KOPT-K1 (cell line): ENCODE data around the gene ART5.
"Not testable (repeated sequence)": the region's sequence is repeated elsewhere in the genome, so short reads cannot be mapped to it uniquely, and the experiment has no call there.

Experiments used
- H3K27ac ChIP-seq: fragments of 200-600 bp; sonication (generic); 2 replicates; pipeline ENCODE4 v1.5.1; 2016; ENCODE audit warnings: antibody characterized with exemption, mild to moderate bottlenecking, low read depth, low read length; ENCODE audit not compliant: poor library complexity, severe bottlenecking
- H3K36me3 ChIP-seq: fragments of 200-600 bp; sonication (generic); 2 replicates; pipeline ENCODE4 v1.5.1; 2017; ENCODE audit warnings: antibody characterized with exemption, mild to moderate bottlenecking, low read length, moderate library complexity; ENCODE audit not compliant: insufficient read depth
- H3K9me3 ChIP-seq: fragments of 200-600 bp; sonication (generic); 2 replicates; pipeline ENCODE4 v1.5.1; 2017; ENCODE audit warnings: antibody characterized with exemption, low read length, mild to moderate bottlenecking; ENCODE audit not compliant: insufficient read depth, poor library complexity, severe bottlenecking

Gene ART5

DNA sequence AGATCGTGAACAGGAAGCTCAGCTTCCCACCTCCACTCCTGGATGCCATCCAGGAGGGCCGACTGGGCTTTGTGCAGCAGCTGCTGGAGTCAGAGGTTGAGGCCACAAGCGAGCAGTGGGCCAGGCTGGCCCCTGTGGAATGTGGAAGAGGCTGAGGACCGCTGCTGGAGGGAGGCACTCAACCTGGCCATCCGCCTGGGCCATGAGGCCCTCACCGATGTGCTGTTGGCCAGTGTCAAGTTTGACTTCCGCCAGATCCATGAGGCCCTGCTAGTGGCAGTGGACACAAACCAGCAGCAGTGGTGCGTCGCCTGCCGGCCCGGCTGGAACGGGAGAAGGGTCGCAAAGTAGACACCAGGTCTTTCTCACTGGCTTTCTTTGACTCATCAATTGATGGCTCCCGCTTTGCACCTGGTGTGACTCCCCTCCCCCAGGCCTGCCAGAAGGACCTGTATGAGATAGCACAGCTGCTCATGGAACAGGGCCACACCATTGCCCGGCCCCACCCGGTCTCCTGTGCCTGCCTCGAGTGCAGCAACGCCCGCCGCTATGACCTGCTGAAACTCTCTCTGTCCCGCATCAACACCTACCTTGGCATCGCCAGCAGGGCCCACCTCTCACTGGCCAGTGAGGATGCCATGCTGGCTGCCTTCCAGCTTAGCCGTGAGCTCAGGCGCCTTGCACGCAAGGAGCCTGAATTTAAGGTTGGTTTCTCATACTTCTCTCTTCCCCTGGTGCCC is 24.9 kb downstream of the ART5 start:
- H3K36me3 ChIP-seq: no peaks in the 10 kb centered on the region
- peaks cover 4% of the 10 kb centered on the region for H3K9me3 ChIP-seq
- H3K27ac ChIP-seq: no peak overlapping the region

DNA sequence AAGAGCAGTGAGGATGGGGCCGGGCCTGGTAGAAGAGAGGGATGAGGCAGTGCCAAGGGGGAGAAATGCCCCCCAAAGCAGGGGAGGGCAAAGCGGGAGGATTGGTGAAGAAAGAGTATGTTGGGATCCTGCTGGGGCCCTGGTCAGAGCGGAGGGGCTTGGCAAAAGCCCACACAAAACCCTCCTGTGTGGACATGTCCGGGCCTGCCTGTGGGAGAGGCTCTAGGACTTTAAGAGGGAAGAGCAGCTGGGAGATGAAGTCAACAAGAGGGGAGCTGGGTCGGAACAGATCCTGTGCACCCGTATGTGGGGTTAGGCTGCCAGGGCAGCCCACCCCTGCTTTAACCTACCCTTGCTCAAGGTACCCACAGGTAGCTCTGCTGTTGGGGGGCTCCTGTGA is 25.8 kb downstream of the ART5 start:
- Histone ChIP-seq H3K27ac (no peak overlapping the region), H3K36me3 (no peaks in the 10 kb centered on the region), H3K9me3 (peaks cover 4% of the 10 kb centered on the region)

DNA sequence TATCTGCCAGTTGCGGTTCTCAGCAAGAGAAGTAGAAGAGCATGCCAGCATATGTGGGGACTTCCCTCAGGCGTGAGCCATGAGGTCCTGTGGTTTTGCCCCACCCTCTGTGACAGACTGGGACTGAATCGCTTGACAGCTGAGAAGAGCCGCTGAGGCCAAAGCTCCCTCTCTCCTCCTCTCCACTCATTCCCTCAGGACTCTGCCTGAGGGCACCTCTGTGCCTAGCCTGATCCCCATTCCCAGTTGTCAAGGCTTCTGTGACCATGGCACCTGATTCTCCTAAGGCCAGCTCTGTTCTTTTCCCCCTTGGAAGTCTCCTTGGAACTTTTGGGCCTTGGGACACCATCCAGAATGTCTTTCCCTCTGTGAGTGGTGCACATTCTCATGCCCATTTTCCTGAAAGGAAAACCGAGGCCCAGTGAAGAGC is 27.0 kb downstream of the ART5 start:
- no peak overlapping the region for H3K27ac ChIP-seq
- no peaks in the 10 kb centered on the region for H3K36me3 ChIP-seq
- peaks cover 4% of the 10 kb centered on the region for H3K9me3 ChIP-seq

DNA sequence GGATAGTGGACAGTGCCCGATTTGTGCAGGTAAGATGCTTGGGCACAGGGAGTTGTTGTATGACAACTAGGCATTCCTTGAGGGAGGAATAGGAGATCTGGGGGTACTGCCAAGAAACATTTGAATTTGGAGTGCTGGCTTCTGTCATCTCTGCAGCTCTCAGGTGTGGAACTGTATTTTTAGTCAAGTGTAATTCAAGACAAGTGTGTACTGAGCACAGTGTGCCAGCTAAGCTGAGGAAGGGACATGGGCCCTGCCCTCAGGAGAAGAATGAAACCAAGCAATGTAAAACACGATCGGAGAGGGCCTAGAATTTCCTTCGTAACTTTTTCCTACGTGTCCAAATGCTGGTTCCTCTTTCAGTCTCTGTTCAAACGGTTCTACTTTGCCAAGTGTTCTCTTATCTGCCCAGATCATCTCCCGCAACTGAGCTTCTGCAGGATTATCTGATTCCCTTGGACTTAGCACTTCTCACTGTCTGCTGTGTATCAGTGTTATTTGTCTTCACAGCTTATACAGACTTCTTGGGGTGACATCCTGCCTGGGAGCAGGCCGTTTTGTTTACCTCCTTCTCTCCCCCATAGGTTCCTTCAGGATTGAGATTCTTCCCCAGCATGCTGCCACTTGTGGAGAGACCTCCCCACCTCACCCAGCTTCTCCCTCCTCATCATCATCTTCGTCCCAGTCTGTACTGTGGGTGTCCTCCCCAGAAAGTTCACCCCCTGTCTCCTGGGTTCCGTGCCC is 27.6 kb downstream of the ART5 start:
- Histone ChIP-seq H3K9me3 (peaks cover 4% of the 10 kb centered on the region), H3K36me3 (no peaks in the 10 kb centered on the region), H3K27ac (no peak overlapping the region)

DNA sequence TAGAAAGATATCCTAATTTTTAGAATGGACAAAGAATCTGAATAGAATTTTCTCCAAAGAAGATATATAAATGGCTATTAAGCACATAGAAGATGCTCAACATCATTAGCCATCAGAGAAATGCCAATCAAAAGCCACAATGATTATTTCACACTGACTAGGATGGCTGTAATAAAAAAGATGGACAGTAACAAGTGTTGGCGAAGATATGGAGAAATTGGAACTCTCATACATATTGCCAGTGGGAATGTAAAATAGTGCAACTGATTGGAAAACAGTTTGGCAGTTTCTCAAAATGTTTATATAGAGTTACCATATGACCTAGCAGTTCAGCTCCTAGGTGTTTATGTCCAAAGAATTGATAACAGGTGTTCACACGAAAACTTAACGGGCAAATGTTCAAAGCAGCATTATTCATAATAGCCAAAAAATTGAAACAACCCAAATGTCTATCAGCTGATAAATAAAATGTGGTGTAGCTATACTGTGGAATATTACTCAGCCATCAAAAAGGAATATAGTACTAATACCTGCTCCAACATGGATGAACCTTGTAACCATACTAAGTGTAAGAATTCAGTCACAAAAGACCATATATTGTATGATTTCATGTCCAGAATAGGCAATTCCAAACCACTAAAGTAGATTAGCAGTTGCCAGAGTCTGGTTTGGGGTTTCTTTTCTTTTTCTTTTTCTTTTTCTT is 29.7 kb downstream of the ART5 start:
- Histone ChIP-seq H3K27ac (no peak overlapping the region), H3K9me3 (peaks cover 4% of the 10 kb centered on the region), H3K36me3 (no peaks in the 10 kb centered on the region)

DNA sequence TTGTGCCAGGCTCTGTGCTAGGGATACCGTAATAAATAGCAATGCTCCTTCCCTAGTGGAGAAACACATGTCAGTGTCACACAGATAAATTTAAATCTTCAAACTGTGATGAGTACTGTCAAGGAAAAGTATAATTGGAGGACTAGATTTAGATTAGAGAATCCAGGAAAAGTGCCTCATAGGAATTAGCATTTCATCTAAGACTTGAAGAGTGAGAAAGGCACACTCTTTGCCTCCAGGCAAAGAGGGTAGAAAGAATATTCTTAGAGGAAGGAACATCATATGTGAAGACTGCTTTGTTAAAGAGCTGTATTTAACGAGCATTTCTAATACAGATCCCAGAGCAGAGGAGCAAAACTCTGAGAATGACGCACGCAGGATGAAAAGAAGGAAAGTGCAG is 30.9 kb downstream of the ART5 start:
- Histone ChIP-seq H3K36me3 (no peaks in the 10 kb centered on the region), H3K27ac (no peak overlapping the region), H3K9me3 (peaks cover 4% of the 10 kb centered on the region)

DNA sequence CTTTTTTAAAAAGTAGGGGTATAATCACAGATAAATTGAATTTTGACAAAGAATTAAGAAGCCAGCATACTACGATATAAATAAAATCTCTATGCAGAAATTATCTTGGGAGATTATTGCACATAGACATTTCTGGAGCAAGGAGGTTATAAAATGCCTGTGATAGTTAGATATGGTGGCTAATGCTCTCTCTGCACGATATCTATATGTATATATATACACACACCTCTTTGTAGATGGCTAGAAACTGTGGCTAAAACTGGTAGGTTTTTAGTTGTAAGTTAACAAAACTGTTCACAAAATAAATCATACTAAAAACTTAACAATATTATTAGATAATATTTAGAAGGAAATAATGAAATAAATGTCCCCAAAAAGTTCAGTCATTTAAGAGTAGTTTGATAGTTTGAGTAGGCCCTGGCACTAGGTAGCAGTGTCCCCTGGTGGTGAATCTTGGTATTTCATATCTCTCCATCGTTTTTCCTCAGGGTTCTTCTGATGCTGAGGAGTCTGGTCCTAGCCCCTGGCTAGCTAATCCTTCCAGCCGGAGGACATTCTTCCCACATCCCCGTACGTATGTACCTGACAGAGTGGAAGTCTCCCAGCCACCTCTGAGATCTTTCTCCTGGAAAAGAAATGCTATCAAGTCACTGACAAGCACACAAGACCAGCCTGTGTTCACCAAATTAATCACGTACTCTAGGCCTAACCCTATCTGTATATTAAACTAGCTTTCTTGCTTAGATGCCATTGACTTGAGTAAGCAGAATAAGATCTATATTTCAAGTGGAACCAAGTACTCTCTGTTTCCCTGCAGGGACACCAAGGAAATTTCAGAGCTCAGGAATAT is 32.2 kb downstream of the ART5 start:
- Histone ChIP-seq H3K27ac (no peak overlapping the region), H3K9me3 (peaks cover 4% of the 10 kb centered on the region), H3K36me3 (no peaks in the 10 kb centered on the region)

DNA sequence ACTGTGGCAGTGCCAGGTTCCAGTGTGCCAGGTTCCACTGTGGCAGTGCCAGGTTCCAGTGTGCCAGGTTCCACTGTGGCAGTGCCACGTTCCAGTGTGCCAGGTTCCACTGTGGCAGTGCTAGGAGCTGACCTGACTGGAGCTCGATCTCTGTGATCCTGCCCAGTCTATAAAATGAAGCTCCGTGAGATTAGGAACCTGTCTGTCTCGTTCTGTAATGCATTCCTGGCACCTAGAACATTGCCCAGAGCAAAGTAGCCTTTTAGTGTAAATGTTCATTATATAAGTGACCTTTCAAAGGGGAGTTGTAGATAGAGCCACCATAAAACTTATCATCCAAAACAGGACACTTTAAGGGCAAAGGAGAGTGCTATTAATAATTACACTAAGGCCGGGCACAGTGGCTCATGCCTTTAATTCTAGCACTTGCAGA is 36.0 kb downstream of the ART5 start:
- Histone ChIP-seq H3K36me3 (no peaks in the 10 kb centered on the region), H3K27ac (no peak overlapping the region), H3K9me3 (no peaks in the 10 kb centered on the region)

DNA sequence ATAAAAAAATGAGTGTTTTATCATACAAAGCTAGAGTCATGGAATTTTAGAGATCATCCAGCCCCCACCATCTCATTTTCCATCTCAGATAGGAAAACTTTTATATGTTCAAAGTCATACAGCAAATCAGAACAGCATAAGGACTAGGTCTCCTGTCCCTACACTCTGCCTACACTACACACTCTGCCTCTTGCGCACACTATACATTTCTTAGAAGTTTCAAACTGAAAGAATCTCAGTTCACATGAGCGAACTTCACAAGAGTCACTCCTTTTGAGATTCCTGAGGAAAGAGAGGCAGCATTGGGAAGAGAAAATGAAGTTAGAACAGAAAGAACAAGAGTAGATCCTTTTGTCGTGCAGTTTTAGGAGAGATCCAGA is 36.5 kb downstream of the ART5 start:
- Histone ChIP-seq H3K27ac (no peak overlapping the region), H3K36me3 (no peaks in the 10 kb centered on the region), H3K9me3 (no peaks in the 10 kb centered on the region)

DNA sequence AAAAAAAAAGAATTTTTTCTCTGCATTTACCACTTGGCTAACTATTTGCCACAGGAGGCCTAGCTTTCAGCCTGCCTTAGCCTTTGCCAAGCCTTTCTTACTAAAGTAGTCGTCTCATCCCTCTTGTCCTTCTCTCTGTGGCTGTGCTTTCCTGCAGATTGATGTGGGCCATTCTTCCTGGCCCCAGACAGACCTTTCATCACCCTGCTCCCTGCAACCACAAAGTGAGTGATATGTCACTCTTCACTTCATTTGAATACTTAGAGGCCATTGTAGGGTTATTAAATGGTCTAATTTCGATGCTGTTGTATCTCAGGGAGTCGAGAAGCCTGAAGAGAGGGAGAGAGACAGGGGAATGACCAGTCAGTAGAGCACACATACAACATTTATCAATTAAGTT is 37.6 kb downstream of the ART5 start:
- no peaks in the 10 kb centered on the region for H3K9me3 ChIP-seq

DNA sequence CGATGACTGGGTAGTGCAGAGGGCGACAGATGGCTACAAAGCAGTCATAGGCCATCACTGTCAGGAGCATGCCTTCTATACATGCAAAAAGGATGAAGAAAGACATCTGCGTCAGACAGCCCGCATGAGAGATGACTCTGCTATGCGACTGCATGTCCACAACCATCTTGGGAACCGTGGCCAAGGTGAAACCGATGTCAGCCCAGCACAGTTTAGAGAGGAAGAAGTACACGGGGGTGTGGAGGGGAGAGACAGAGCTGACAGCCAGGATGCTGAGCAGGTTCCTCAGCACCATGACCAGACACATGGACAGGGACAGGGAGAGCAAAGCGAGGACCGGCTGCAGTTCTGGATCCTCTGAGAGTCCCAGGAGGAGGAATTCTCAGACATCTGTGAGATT is 41.6 kb downstream of the ART5 start:
- not testable (repeated sequence) for H3K9me3 ChIP-seq, H3K36me3 ChIP-seq

More for the DNA sequence above, 37.6 kb downstream of the ART5 start:
- no peaks in the 10 kb centered on the region for H3K36me3 ChIP-seq
- no peak overlapping the region for H3K27ac ChIP-seq

DNA sequence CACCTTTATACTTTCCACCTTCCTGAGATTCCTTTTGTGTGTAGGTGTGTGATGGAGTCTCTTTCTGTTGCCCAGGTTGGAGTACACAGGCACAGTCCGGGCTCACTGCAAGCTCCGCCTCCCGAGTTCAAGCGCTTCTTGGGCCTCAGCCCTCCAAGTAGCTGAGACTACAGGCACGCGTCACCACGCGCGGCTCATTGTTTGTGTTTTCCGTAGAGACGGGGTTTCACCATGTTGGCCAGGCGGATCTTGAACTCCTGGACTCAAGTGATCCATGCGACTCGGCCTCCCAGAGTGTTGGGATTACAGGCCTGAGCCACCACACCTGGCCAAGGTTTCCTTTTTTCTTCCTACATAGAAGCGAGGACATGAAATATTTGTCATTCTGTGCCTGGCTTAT is 44.0 kb downstream of the ART5 start:
- not testable (repeated sequence) for H3K36me3 ChIP-seq, H3K27ac ChIP-seq

More for the DNA sequence above, 41.6 kb downstream of the ART5 start:
- H3K27ac ChIP-seq: not testable (repeated sequence)

DNA sequence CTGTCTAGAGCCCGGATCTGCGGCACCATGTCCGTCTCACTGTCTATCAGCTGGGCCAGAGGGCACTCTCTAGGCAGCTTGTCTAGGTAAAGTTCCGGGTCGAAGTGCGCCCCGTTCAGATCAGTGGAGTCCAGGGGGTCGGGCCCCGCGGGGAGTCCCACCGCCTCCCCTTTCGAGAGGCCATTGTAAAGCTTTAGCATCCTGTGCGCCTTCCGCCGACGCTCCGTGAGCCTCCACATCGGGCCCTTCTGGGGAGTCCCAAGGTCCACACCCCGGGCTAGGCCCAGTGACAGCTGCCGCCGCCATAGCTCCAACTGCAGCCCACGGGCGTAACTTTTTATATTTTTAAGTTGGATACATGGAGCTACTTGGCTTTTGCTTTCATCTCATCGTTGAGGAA is 50.5 kb downstream of the ART5 start:
- H3K27ac ChIP-seq, H3K9me3 ChIP-seq, H3K36me3 ChIP-seq: not testable (repeated sequence)

More for the DNA sequence above, 44.0 kb downstream of the ART5 start:
- H3K9me3 ChIP-seq: not testable (repeated sequence)

DNA sequence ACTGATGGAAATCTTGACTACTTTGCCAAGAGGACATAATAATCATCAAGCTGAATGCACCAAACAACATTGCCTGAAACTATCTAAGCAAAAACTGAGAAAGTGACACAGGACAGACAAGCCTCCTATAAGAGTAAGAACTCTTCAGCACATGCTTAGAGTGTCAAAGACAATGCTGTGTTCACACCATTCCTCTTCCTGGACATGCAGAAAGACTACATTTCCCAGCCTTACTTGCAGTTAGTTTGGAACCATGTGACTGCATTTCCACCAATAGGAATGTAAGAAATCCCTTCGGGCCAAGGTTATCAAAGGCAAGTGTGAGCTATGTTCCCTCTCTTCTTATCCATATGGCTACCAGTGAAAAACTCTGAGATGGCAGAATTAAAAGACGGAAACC is 51.6 kb downstream of the ART5 start:
- not testable (repeated sequence) for H3K27ac ChIP-seq, H3K9me3 ChIP-seq, H3K36me3 ChIP-seq

DNA sequence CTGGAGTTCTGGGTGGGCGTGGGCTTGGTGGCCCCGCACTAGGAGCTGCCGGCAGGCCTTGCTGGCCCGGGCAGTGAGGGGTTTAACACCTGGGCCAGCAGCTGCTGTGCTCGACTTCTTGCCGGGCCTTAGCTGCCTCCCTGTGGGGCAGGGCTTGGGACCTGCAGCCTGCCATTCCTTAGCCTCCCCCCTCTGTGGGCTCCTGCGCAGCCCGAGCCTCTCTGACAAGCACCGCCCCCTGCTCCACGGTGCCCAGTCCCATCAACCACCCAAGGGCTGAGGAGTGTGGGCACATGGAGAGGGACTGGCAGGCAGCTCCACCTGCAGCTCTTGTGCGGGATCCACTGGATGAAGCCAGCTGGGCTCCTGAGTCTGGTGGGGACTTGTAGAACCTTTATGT is 53.0 kb downstream of the ART5 start:
- not testable (repeated sequence) for H3K9me3 ChIP-seq, H3K36me3 ChIP-seq, H3K27ac ChIP-seq
